HG03432 (cell line): ENCODE data around the gene ATP1A1.

Experiments used
- ATAC-seq: cut with Tn5 transposase; IDR thresholded peaks from one replicate; pipeline ENCODE4 v1.9.1; 2021; ENCODE audit warnings: mild to moderate bottlenecking, moderate library complexity; ENCODE audit not compliant: unreplicated experiment

The ATP1A1 gene

DNA sequence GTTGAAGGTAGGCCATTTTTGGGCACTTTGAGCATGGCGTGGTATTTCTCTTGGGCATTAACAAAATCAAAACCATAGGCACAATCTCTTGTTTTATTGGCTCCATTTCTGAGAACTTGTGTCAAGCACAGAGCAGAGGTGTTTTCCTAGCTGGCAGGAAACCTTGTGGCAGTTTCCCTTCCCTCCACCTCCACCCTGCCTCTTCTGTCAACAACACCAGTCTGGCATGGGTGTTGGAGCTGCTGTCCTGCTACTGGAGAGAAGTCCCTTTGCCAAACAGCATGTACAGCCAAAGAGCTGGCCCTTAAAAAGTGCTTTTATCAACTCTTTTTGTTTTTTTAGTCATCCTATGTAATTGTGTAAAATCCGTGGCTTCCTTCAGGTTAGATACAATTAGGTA is 16.0 kb downstream of the ATP1A1 start:
- ATAC-seq = no peak

GRCh38 chr1:116389686-116390085 is 16.6 kb downstream of the ATP1A1 start:
- no peak for ATAC-seq

DNA sequence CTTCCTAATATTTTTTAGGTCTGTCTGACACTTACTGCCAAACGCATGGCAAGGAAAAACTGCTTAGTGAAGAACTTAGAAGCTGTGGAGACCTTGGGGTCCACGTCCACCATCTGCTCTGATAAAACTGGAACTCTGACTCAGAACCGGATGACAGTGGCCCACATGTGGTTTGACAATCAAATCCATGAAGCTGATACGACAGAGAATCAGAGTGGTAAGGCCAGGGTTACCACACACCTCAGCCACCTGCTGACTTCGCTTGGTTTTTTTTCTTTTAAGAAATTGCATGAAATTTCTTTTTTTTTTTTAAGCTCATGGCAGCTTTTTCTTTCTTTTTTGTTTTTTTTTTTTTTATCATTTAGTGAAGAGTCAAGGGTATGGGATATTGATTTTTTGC is 17.2 kb downstream of the ATP1A1 start:
- ATAC-seq = peak; percentile 81

- ATAC-seq = no peak
Observed at GRCh38 chr1:116391185-116391584, 18.1 kb downstream of the ATP1A1 start.

- ATAC-seq = no peak
Observed at GRCh38 chr1:116392717-116393404, 19.8 kb downstream of the ATP1A1 start.

- ATAC-seq = no peak
Observed at GRCh38 chr1:116393792-116394191, 20.7 kb downstream of the ATP1A1 start.

DNA sequence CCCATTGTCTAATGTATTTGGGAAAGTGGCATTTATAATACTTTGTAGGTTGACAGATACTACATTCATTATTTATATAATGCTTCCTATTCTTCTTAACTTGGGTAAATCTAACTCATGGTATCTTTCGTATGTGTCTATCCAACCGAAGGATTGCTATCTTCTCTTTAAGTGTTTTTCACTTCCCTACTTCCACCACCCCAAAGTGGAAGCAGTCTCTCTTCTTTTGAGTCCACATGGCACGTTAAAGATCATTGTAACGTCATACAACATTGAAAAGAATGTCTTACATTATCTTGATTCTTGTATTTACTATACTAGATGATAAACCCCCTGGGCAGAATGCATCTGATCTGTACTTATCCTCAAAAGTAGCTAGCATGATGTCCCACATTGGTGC is 21.2 kb downstream of the ATP1A1 start:
- ATAC-seq = no peak

- ATAC-seq = no peak
Observed at GRCh38 chr1:116396769-116397168, 23.7 kb downstream of the ATP1A1 start.

DNA sequence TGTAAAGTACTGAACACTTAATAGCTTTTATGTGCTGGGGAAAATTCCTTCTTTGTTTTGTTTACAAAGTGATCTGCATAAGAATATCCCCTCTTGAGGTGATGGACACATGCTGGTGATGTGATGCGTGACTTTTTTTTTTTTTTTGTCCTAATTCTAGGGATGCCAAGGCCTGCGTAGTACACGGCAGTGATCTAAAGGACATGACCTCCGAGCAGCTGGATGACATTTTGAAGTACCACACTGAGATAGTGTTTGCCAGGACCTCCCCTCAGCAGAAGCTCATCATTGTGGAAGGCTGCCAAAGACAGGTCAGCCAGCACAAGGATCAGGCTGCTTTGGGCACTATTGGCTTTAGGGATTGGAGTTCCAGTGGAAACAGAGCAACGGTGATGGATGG is 24.7 kb downstream of the ATP1A1 start:
- no peak for ATAC-seq

- no peak for ATAC-seq
Observed at GRCh38 chr1:116400780-116401179, 27.7 kb downstream of the ATP1A1 start.

- ATAC-seq = no peak
Observed at GRCh38 chr1:116401646-116402176, 28.7 kb downstream of the ATP1A1 start.

DNA sequence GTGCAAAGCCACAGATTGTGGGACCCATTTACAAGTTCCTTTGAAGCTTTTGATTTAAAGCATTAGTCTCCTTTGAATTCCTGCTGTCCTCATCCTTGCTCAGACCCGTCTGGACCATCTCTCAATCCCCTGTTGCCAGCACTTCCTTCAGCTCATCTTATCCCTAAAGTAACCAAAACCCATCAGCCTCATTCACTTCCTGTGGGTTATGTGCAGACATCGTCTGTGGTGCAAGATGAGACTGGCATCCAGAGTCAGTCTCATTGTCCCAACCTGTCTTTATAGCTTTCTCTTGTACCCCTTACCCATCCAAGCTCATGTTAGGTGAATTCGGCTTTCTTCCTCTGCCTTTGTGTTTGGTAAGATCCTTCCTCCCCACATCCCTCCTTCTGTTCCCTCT is 29.3 kb downstream of the ATP1A1 start:
- ATAC-seq = no peak

DNA sequence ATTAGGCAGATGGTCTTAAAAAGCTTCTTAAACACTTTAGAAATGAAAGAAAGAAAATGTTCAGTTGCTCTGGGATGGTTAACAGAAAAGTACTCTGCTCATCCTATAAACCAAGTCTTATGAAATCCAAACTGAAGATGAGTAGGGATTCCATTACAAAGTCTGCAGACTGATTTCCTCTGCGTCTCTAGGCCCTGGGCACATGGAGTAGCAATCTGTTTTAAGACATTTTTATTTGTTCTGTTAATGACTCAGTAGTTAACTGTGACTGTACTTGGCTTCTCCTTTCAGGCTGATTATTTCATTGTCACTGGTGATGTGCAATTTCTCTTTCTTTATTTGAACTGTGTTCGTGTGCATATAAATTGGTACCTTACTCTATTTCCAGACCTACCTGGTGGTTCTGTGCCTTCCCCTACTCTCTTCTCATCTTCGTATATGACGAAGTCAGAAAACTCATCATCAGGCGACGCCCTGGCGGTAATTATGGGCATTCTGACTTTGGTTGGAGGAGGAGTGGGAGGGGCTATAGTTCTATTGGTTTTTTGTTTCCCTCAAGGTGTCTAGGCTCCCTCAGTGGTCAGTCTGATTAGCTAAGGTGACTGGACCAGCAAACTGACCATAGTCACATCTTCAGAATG is 30.6 kb downstream of the ATP1A1 start:
- ATAC-seq = no peak

DNA sequence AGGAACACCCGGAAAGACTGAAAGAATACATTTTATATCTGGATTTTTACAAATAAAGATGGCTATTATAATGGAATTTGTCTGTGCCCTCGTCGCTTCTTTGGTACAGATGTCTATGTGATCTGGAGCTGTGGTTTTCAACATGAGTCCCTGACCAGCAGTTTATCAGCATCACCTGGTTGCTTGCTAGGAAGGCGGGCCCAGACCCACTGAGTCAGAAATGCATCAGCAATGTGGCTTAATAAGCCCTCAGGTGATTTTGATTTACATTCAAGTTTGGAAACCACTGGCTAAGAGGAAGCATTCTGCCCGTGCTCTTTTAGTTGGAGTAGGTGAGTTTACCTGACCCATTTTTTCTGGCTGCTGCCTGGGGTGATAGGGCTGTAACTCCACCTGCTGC is 31.7 kb downstream of the ATP1A1 start:
- no peak for ATAC-seq

GRCh38 chr1:116405241-116406135 is 32.4 kb downstream of the ATP1A1 start:
- no peak for ATAC-seq

DNA sequence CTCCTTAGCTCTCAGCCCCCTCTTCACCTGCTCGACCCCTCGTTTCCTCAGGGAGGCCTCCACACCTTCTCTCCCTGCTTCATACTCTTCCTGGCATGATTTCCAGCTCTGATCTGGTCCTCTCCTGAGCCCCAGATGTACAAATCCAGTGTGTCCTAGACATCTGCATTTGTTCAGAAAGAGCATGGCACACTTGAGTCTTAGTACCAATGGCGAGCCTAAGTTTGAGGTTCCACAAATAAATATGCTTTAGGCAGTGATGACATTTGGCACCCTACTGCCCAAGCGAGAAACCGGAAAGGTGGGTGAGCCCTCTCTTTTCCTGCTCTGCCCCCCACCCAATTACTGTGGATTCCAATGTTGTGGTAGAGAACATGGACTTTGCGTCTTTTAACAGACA is 34.0 kb downstream of the ATP1A1 start:
- no peak for ATAC-seq

GRCh38 chr1:116408193-116408592 is 35.1 kb downstream of the ATP1A1 start:
- no peak for ATAC-seq

DNA sequence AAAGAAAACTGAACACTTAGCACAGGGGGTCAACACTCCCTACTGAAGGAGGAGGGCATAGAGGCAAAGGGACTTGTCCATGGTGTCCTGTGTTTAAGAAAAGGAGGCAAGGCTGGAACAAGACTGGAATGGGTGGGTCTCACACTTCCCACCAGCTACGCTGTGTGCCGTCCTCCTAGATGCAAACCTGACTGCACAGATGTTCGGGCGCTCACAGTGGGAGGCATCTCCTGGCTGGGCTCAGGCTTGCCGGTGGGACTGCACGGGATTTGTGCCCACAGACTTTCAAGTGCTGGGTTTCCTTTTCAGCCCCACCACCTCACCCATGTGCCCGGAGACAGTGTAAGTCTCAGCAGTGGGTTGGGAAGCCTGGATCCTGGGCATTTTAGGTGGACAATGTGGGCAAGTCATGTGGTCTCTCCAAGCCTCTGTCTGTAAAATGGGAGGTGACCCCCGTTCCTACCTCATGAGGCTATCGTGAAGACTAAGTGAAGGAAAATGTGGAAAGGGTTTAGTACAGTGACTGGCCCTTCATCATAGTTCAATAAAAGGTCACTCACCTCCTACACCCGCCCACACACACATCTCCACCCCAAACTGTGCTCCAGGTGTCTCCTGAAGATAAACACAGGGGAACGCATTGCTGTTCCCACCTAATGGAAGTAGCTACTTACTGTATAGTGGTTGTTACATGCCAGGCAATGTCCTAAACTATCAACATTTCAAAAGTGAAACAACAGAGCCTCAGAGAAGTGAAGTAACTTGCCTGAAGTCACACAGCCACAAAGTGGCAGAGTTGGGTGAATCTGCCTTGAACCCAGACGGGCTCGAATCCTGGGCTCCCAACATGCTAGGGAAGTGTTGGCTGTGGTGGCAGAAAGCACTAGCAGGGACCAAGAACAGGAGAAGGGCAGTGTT is 36.0 kb downstream of the ATP1A1 start:
- no peak for ATAC-seq

DNA sequence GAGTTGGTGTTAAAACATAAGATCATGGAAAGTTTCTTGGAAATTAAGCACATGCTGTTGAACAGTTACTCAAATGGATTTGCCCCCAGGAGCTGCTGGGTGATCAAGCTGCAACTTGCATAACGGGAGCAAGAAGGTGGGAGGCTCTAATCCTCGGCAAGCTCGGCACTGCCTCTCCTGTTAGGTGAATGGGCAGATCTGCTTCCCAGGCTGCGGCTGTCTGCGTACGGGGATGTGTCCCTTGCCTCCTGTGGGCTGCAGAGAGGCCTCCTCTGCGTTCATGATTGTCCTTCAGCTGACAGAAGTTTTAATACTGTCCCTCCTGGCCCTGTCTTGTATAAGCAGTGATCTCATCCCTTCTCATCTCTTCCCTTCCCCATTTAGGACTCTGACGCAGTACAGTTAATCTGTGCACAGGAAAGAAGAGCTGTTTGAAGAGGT is 36.7 kb downstream of the ATP1A1 start:
- no peak for ATAC-seq

DNA sequence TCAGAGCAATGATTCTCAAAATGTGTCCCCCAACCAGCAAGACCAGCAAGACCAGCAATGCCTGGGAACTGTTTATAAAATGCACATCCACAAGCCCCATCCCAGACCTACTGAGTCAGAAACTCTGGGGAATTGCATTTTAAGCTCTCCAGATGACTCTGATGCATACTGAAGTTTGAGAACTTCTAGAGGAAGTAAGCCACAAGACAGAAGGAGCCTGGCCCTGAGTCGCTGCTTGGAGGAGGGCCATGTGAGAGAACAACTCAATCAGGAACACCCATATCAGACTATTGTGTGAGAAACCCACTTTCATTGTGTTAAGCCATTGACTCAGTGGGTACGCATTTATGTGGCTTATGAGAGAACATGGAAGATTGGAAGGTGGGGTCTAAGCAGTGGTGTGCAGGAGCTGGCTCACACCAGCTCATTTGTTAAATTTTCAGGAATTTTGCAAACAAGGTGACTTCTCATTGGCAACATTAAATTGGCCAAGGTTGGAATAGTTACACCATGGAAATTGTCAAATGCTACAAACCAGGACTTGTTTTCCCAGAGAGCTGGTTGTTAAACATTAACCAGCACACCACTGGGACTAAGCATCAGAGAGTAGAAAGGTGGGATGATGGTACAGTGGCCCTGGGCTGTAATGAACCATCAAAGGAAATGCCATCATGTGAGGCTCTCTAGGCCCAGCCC is 38.9 kb downstream of the ATP1A1 start:
- no peak for ATAC-seq
